HFFc6 (cell line): ENCODE results near the gene ADA. TPM values are rescaled to one million over a fixed set of nuclear protein-coding genes. Genes with fewer than 3 reads are reported as not detected.

Experiments used
- DNase-seq: peaks from one replicate; pipeline ENCODE4 v3.0.0-alpha.2; 2018
- H3K27ac Mint-ChIP-seq: 2 replicates; pipeline ENCODE4 v1.8.0; 2020; ENCODE audit warnings: mild to moderate bottlenecking, mixed read lengths
- H3K27me3 Mint-ChIP-seq: 2 replicates; pipeline ENCODE4 v1.8.0; 2021; ENCODE audit warnings: mild to moderate bottlenecking, moderate library complexity, mixed read lengths; ENCODE audit not compliant: insufficient read depth
- H3K36me3 Mint-ChIP-seq: 2 replicates; pipeline ENCODE4 v1.8.0; 2021; ENCODE audit warnings: low read depth, mixed read lengths
- H3K4me1 Mint-ChIP-seq: 2 replicates; pipeline ENCODE4 v1.8.0; 2020; ENCODE audit warnings: low read depth, mixed read lengths
- H3K4me3 Mint-ChIP-seq: 2 replicates; pipeline ENCODE4 v1.8.0; 2020; ENCODE audit warnings: mild to moderate bottlenecking, moderate library complexity, mixed read lengths
- H3K9me3 Mint-ChIP-seq: 2 replicates; pipeline ENCODE4 v1.8.0; 2020; ENCODE audit warnings: mild to moderate bottlenecking, mixed read lengths
- CTCF ChIP-seq: fragments of 200-600 bp; sonication (generic); IDR thresholded peaks from 2 replicates; pipeline ENCODE4 v1.5.0; 2021; ENCODE audit warnings: antibody characterized with exemption, mild to moderate bottlenecking
- total RNA-seq, 6 experiments: library from RNA; stranded (reverse); fragmentation: NEBNext Ultra II Directional; extraction: Animal tissue kit (Norgen Biotek cat#: 25700); gene quantifications; 2 replicates in 1 of 6; 3 replicates in 5 of 6; pipeline ENCODE4 v1.2.3, GENCODE V29; 2021

The ADA gene
- total RNA-seq, 6 experiments from 2014 or later: 11.0 to 15.9 (median 12.7) TPM

GRCh38 chr20:44618318-44618731, 33.2 kb downstream of the ADA start:
- no peak overlapping the region for H3K27ac Mint-ChIP-seq
- no peak for DNase-seq
- no peak for TF ChIP-seq CTCF
- H3K36me3 Mint-ChIP-seq: peaks cover 50% of the 10 kb centered on the region
- H3K9me3 Mint-ChIP-seq: peaks cover 12% of the 10 kb centered on the region; the same call in 1 of the 2 replicates
- H3K4me3 Mint-ChIP-seq: no peak overlapping the region
- H3K4me1 Mint-ChIP-seq: no peaks in the 10 kb centered on the region; the same call in 1 of the 2 replicates
- H3K27me3 Mint-ChIP-seq: peaks cover 4% of the 10 kb centered on the region

- H3K4me3 Mint-ChIP-seq: no peak overlapping the region
- TF ChIP-seq CTCF: no peak
- no peak for DNase-seq
- H3K27ac Mint-ChIP-seq: no peak overlapping the region
- no peaks in the 10 kb centered on the region for H3K9me3 Mint-ChIP-seq
- H3K27me3 Mint-ChIP-seq: peaks cover 4% of the 10 kb centered on the region
- no peaks in the 10 kb centered on the region; the same call in 1 of the 2 replicates for H3K4me1 Mint-ChIP-seq
- peaks cover 33% of the 10 kb centered on the region for H3K36me3 Mint-ChIP-seq
Measured at GRCh38 chr20:44616604-44616964, 34.9 kb downstream of the ADA start.

- Mint-ChIP-seq H3K36me3 (peaks cover 28% of the 10 kb centered on the region), H3K27ac (no peak overlapping the region), H3K9me3 (no peaks in the 10 kb centered on the region), H3K27me3 (peaks cover 4% of the 10 kb centered on the region), H3K4me3 (no peak overlapping the region), H3K4me1 (no peaks in the 10 kb centered on the region; the same call in 1 of the 2 replicates)
- DNase-seq: no peak
- TF ChIP-seq CTCF: no peak
Measured at GRCh38 chr20:44615876-44616603, 35.5 kb downstream of the ADA start.

DNA sequence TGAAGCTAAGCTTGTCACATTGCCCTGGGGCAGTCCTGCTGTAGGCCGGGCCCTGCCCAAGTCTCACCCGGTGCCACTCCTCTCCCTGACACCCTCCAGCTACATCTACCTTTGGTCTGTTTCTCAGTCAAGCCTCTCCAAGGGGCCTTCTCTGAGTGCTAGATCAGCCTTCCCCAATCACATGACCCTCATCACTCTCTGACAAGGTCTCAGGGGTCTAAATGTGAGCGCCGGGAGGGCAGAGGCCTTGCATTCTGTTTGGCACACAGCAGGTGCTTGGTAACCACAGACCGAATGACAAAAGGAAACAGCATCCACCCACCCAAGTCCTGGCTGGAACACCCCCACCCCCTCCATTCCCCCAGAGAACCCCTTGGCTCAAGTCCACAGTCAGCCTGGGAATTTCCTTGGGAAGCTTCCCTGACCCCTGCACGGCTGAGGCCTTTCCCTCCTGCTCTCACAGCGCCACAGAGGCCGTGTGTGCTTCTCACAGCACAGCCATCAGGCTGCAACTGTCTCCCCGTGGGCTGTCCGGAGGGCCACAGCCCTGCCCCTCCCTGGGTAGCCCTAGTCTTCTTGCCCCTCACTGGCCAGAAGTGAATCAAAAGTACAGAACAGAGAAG, 36.2 kb downstream of the ADA start:
- Mint-ChIP-seq H3K27me3 (peaks cover 4% of the 10 kb centered on the region), H3K9me3 (no peaks in the 10 kb centered on the region), H3K4me3 (no peak overlapping the region), H3K36me3 (peaks cover 20% of the 10 kb centered on the region), H3K27ac (peak overlapping the region; percentile 26; the same call in 1 of the 2 replicates), H3K4me1 (peaks cover 3% of the 10 kb centered on the region)
- no peak for TF ChIP-seq CTCF
- no peak for DNase-seq

DNA sequence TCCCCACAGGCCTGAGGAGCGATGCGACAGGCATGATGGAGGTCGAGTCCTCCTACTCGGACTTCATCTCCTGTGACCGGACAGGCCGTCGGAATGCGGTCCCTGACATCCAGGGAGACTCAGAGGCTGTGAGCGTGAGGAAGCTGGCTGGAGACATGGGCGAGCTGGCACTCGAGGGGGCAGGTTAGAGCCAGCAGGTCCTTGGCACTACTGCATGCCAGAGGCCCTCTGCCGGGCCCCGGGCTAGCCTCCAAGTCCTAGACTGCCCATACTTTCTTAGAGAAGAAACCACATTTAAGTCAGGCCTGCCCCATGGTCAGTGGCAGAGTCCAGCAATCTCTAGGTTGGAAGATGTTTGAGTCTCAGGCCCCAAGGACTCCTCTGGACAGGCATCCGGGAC, 37.0 kb downstream of the ADA start:
- no peak for DNase-seq
- H3K4me3 Mint-ChIP-seq: no peak overlapping the region
- H3K36me3 Mint-ChIP-seq: peaks cover 17% of the 10 kb centered on the region
- no peaks in the 10 kb centered on the region for H3K9me3 Mint-ChIP-seq
- no peak for TF ChIP-seq CTCF
- peaks cover 4% of the 10 kb centered on the region for H3K27me3 Mint-ChIP-seq
- H3K27ac Mint-ChIP-seq: no peak overlapping the region
- H3K4me1 Mint-ChIP-seq: peaks cover 11% of the 10 kb centered on the region
